Hematopoietic multipotent progenitor cell treated with erythropoietin and hydrocortisone succinate and interleukin-3 and kit ligand, for 15 days (in vitro differentiated cells): Measurements from ENCODE around the gene POLD2.

Source experiments
- DNase-seq: peaks from one replicate; pipeline ENCODE4 v3.0.0-alpha.2; 2015; ENCODE audit warnings: low spot score

Gene POLD2

GRCh38 chr7:44114586-44115310, 8.6 kb downstream of the POLD2 start:
- DNase-seq: no peak

DNA sequence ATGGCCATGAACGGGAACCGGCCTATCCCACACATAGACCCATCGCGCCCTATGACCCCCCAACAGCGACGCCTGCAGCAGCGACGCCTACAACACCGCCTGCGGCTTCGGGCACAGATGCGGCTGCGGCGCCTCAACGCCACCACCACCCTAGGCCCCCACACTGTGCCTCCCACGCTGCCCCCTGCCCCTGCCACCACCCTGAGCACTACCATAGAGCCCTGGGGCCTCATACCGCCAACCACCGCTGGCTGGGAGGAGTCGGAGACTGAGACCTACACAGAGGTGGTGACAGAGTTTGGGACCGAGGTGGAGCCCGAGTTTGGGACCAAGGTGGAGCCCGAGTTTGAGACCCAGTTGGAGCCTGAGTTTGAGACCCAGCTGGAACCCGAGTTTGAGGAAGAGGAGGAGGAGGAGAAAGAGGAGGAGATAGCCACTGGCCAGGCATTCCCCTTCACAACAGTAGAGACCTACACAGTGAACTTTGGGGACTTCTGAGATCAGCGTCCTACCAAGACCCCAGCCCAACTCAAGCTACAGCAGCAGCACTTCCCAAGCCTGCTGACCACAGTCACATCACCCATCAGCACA, 9.5 kb downstream of the POLD2 start:
- no peak for DNase-seq

DNA sequence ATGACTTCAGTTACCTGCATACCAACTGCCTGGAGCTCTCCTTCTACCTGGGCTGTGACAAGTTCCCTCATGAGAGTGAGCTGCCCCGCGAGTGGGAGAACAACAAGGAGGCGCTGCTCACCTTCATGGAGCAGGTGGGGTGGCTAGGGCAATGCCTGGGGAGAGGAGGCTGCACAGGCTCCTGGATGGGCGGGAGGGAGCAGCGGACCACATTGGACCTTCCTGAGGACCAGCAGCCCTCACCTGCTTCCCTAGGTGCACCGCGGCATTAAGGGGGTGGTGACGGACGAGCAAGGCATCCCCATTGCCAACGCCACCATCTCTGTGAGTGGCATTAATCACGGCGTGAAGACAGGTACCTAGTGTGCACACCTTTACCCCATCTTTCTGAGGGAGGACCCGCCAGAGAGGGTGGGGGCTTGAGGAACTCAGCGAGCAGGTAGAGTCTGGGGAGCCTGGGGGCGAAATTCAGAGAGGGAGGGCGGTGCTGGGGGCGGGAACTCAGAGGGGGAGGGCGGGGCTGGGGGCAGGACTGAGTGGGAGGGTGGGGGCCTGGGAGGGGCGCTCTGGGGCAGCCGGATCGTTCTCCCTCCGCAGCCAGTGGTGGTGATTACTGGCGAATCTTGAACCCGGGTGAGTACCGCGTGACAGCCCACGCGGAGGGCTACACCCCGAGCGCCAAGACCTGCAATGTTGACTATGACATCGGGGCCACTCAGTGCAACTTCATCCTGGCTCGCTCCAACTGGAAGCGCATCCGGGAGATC, 10.2 kb downstream of the POLD2 start:
- no peak for DNase-seq

- DNase-seq: no peak
Measured at GRCh38 chr7:44112231-44112996, 10.9 kb downstream of the POLD2 start.

DNA sequence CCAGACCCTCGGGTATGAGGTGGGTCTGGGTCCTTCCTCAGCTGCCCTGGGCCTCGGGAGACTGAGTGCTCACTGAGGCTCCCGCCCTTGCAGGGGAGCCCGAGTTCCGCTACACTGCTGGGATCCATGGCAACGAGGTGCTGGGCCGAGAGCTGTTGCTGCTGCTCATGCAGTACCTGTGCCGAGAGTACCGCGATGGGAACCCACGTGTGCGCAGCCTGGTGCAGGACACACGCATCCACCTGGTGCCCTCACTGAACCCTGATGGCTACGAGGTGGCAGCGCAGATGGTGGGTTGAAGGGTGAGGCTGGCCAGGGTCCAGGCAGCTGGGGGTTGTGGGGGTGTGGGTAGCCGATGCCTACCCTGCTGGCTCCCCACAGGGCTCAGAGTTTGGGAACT, 11.6 kb downstream of the POLD2 start:
- no peak for DNase-seq

- no peak for DNase-seq
Measured at GRCh38 chr7:44110719-44111635, 12.4 kb downstream of the POLD2 start.

- no peak for DNase-seq
Measured at GRCh38 chr7:44109991-44110390, 13.4 kb downstream of the POLD2 start.

DNA sequence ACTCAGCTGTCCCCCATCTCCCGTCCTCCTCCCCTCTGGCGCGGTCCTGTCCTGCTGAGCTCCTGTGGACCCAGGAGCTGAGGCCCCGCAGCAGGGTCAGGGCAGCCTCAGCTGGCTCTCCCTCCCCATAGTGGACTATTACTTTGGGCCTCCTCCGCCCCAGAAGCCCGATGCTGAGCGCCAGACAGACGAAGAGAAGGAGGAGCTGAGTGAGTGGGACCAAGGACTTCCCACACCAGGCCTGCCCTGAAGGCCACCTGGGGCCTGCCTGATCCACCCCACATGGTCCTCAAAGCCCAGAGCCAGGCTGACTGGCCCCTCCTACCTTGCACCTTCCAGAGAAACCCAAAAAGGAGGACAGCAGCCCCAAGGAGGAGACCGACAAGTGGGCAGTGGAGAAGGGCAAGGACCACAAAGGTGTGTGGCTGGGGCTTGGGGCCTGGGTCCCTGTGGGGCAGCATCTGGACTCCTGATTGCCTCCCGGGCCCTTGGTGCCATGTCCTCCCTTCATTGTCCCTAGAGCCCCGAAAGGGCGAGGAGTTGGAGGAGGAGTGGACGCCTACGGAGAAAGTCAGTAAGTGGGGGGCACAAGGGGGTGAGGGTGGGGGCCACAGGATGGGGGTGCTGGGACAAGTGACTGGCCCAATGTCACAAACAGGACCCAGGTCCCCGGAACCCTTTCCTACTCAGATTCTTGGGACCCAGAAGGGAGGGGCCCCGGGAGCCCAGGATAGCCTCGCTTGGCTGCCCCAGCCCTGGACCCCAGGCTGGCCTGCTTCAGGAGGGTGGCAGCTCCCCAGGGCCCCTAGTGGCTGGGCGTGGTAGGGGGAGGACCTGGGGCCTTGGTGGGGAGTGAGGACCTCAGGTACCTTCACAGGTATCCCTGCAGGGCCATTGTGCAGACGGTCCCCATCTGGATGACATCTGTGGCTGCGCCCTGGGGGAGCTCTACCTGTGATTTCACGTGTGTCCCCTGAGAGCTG, 14.3 kb downstream of the POLD2 start:
- DNase-seq: no peak

DNA sequence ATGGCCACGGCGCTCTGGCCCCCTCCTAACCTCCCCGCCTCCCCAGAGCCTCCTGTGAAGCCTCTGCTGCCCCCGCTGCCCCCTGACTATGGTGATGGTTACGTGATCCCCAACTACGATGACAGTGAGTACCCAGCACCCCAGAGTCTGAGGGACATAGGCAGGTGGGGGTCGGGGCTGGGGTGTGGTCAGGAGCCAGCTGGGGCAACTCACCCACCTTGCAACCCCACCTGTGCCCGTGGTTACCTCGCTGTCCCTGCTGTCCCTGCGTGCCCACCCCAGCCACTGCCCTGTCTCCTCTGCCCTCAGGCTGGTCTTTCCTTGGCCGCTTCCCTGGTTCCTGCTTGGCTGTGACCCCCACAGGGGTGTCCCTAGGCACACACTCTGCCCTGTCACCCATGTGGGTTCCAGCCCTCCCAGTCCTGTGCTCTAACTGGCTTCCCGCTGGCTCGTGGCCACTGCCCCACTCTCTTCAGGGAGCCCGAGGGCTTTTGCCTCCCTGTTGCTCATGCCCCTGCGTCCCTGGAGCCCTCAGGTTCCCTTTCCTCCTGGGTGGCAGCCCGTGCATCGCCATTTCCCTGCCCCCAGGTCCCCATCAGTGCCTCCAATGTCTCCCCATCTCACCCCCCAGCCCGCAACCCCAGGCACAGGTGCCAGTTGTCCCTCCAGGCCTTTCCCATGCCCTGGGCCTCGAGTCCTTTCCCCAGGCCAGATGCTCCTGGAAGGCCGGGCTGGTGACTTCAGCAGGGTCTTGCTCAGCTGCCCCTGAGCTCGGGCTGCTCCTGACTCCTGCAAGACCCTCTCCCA, 15.2 kb downstream of the POLD2 start:
- DNase-seq: no peak

GRCh38 chr7:44107116-44107960, 16.0 kb downstream of the POLD2 start:
- DNase-seq: no peak

DNA sequence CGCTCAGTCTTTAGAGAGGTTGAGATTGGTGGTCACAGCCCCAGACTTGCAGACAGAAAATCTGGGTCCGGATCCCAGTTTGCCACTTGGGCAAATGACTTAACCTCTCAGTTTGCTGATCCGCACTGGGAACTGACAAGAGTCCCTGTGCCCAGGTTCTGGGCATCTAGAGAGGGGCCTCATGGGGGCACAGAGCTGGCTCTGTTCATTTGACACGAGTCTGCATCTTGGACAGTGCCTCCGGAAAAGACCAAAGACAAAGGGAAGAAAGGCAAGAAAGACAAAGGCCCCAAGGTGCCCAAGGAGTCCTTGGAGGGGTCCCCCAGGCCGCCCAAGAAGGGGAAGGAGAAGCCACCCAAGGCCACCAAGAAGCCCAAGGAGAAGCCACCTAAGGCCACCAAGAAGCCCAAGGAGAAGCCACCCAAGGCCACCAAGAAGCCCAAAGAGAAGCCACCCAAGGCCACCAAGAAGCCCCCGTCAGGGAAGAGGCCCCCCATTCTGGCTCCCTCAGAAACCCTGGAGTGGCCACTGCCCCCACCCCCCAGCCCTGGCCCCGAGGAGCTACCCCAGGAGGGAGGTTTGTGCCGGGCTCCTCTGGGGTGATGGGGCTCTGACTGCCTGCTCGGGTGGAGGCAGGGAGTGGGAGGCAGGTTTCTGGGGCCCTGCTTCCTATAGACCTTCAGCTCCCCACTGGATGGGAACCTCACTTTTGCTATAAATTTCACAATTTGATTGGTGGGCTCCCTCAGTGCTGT, 16.9 kb downstream of the POLD2 start:
- no peak for DNase-seq

GRCh38 chr7:44105832-44106231, 17.5 kb downstream of the POLD2 start:
- DNase-seq: no peak

GRCh38 chr7:44104860-44105771, 18.2 kb downstream of the POLD2 start:
- no peak for DNase-seq

- no peak for DNase-seq
Measured at GRCh38 chr7:44103923-44104859, 19.2 kb downstream of the POLD2 start, which contains the start of gene AEBP1. Gene AEBP1 (plus strand): TSS chr7:44104345. CDS start chr7:44104666, 321 bp downstream.

- DNase-seq: no peak
Measured at GRCh38 chr7:44103566-44103922, 19.8 kb downstream of the POLD2 start.
